BLaER1 (cell line): ENCODE results near the gene LNX2.

ENCODE experiments used
- H3K27ac ChIP-seq: shearing (Covaris generic); formaldehyde crosslinking; 2 replicates; pipeline ENCODE4 v1.8.1; 2022
- H3K27me3 ChIP-seq: shearing (Covaris generic); formaldehyde crosslinking; 2 replicates; pipeline ENCODE4 v1.8.1; 2022
- H3K36me3 ChIP-seq: shearing (Covaris generic); formaldehyde crosslinking; 2 replicates; pipeline ENCODE4 v1.8.1; 2022
- H3K4me1 ChIP-seq: shearing (Covaris generic); formaldehyde crosslinking; 2 replicates; pipeline ENCODE4 v1.8.1; 2022
- H3K4me2 ChIP-seq: shearing (Covaris generic); formaldehyde crosslinking; 2 replicates; pipeline ENCODE4 v1.8.1; 2022
- H3K4me3 ChIP-seq: shearing (Covaris generic); formaldehyde crosslinking; 2 replicates; pipeline ENCODE4 v1.8.1; 2022
- H3K9ac ChIP-seq: shearing (Covaris generic); formaldehyde crosslinking; 2 replicates; pipeline ENCODE4 v1.8.1; 2022
- H3K9me3 ChIP-seq: shearing (Covaris generic); formaldehyde crosslinking; 2 replicates; pipeline ENCODE4 v1.8.1; 2022
- H4K20me1 ChIP-seq: shearing (Covaris generic); formaldehyde crosslinking; 2 replicates; pipeline ENCODE4 v1.8.1; 2022
- Cebpa-rat ChIP-seq: shearing (Covaris generic); IDR thresholded peaks from 2 replicates; pipeline ENCODE4 v1.8.1; 2022

The LNX2 gene

DNA sequence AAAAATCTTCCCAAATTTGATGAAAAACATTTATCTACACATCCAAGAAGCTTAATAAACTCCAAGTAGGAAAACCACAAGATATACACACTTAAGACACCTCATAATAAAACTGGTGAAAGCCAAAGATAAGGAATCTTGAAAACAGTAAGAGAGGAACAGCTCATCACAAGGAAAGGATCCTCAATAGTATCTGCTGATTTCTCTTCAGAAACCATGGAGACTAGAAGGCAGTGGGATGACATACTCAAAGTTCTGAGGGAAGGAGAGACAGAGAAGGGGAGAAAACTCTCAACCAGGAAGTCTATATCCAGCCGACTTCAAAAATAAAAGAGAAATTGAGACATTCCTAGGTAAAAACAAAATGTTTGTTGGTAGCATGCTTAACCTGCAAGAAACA, 45.7 kb downstream of the LNX2 start:
- H3K9ac ChIP-seq = no peak overlapping the region
- H3K27ac ChIP-seq = no peak overlapping the region
- no peaks in the 10 kb centered on the region for H4K20me1 ChIP-seq
- no peak overlapping the region for H3K4me2 ChIP-seq
- peaks cover 15% of the 10 kb centered on the region for H3K36me3 ChIP-seq
- no peak for TF ChIP-seq Cebpa-rat
- no peaks in the 10 kb centered on the region for H3K9me3 ChIP-seq
- no peak overlapping the region for H3K4me3 ChIP-seq
- H3K4me1 ChIP-seq = no peaks in the 10 kb centered on the region
- no peaks in the 10 kb centered on the region for H3K27me3 ChIP-seq

DNA sequence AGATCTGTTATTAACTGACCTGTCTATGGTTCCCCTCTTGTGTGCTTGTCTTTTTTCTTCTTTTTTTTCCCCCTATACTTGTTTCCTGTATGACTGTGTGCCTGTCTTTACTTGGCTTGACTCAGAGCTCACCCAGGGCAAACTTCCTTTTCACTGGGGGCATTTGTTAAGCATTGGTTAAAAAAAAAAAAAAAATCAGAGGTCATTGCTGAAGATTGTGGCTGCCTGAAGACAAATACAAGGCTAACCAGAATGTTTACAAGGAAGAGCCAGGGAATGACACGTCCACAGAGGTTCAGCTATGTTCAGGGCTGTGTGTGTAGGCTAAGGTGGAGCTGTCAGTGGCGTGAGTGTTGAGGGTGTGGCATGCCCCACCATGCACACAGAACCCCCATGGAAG, 47.1 kb downstream of the LNX2 start:
- Histone ChIP-seq H3K9ac (no peak overlapping the region), H3K27ac (no peak overlapping the region), H3K4me2 (no peak overlapping the region), H3K9me3 (no peaks in the 10 kb centered on the region), H3K27me3 (no peaks in the 10 kb centered on the region), H3K4me1 (no peaks in the 10 kb centered on the region), H3K36me3 (peaks cover 23% of the 10 kb centered on the region), H4K20me1 (no peaks in the 10 kb centered on the region), H3K4me3 (no peak overlapping the region)
- no peak for TF ChIP-seq Cebpa-rat

DNA sequence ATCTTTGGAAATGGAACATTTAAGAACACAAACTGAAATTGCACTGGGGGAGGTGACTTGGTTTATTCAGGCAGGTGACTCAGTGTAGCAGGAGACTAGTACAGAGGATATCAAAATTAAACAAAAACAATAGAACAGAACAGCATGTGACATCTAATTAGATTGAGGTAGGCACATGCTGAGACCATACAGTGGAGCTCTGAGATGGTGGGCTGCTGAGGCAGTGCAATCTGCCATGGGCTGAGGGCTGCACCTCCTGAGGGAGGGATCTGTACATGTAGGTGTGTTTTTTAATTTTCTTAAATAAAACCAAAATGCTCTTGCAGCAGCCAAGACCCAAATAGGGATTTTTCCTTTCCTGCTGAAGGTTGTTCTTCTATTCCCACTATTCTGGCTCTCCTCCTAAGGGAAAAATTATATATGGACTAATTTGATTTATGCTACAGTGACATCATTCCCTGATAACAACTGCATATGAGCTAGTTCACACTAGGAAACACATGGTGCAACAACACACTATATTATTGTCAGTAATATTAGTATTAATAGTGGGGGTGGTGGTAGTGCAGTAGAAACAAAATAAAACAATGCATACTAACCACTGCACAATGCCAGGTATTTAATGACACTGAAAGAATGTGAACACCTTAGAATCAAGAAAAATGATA, 48.0 kb downstream of the LNX2 start:
- Histone ChIP-seq H3K36me3 (peaks cover 31% of the 10 kb centered on the region), H3K4me3 (no peak overlapping the region), H3K4me2 (no peak overlapping the region), H3K27me3 (no peaks in the 10 kb centered on the region), H3K9ac (no peak overlapping the region), H3K4me1 (no peaks in the 10 kb centered on the region), H3K27ac (no peak overlapping the region), H4K20me1 (no peaks in the 10 kb centered on the region), H3K9me3 (no peaks in the 10 kb centered on the region)
- no peak for TF ChIP-seq Cebpa-rat

DNA sequence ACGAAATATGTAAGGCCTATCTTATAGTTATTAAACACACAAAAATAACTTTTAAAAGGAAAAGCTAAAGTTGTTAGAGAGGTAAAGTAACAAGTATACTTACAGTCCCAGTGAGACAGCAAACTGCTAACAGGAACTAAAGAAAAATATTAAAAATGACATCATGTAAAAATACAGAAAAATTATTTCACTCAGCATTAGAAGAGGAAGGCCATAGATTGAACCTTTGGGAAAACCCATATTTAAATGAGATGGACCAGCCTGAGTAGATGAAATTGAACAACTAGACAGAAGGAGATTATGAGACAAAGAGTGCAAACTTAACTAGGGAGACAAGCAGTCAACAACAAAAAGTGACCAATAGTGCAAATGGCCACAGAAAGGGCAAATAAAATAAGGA, 49.4 kb downstream of the LNX2 start:
- TF ChIP-seq Cebpa-rat = no peak
- no peak overlapping the region for H3K4me2 ChIP-seq
- no peak overlapping the region for H3K9ac ChIP-seq
- peaks cover 43% of the 10 kb centered on the region for H3K36me3 ChIP-seq
- H3K27ac ChIP-seq = no peak overlapping the region
- H3K4me1 ChIP-seq = no peaks in the 10 kb centered on the region
- no peaks in the 10 kb centered on the region for H4K20me1 ChIP-seq
- H3K9me3 ChIP-seq = no peaks in the 10 kb centered on the region
- no peak overlapping the region for H3K4me3 ChIP-seq
- H3K27me3 ChIP-seq = no peaks in the 10 kb centered on the region

DNA sequence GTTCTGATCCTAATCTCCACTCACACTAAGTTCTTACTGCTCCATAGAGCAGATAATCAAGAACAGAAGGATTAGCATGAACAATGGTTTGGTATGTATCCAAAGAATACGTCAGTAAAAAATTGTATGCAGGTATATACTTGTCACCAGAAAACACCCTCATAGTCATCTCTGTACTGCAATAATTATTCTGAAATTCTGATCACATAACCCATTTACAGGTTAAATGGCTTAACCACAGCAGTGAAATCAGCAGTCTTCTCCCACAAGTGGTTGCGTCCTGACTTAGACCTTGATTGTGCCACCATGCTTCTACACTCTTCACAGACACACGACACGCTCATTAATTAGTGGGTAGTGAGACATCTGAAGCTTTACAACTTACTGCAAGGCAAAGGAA, 50.9 kb downstream of the LNX2 start:
- Histone ChIP-seq H3K4me3 (no peak overlapping the region), H3K27me3 (no peaks in the 10 kb centered on the region), H4K20me1 (no peaks in the 10 kb centered on the region), H3K9me3 (no peaks in the 10 kb centered on the region), H3K36me3 (peaks cover 49% of the 10 kb centered on the region), H3K9ac (no peak overlapping the region), H3K4me1 (no peaks in the 10 kb centered on the region), H3K4me2 (no peak overlapping the region), H3K27ac (no peak overlapping the region)
- no peak for TF ChIP-seq Cebpa-rat

DNA sequence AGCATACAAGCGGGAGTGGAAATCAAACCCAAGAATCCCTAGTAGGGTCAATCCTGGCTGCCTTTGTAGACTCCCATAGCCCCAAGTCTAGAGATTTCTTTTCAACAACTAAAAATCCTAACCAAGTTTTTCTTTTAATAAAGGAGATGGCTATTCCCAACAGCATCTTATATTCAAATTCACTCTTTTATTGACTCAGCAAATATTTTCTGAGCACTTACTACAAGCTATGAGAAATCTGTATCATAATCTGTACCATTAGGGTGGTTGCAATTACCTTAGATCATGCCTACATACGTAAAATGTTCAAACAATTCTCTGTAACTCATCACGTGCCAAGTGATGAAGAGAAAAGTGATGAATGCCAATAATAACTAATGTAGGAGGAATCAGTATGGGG, 54.5 kb downstream of the LNX2 start:
- Histone ChIP-seq H3K9me3 (no peaks in the 10 kb centered on the region), H3K4me2 (no peak overlapping the region), H3K36me3 (peaks cover 64% of the 10 kb centered on the region), H3K4me3 (no peak overlapping the region), H3K27ac (no peak overlapping the region), H4K20me1 (no peaks in the 10 kb centered on the region), H3K9ac (no peak overlapping the region), H3K4me1 (no peaks in the 10 kb centered on the region), H3K27me3 (no peaks in the 10 kb centered on the region)
- no peak for TF ChIP-seq Cebpa-rat

DNA sequence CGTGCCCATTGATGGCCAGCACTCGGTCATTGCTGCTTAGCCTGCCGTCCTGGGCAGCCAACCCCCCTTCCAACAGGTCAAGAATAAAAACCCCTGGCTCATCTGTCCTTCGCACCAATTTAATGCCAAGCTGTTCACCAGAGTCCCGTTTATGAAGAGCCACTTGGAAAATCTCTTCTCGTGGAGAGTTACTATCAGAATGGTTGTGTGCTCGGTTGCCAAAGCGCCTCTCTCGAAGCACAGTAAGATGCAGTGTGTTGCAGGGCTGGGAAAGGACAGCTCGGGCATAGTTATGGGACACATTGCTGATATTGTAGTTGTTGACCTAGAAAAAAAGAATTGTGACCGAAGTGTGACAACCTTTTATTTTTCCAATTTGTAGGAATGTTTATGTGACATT, 57.9 kb downstream of the LNX2 start:
- H3K27me3 ChIP-seq = no peaks in the 10 kb centered on the region
- no peak overlapping the region for H3K4me3 ChIP-seq
- H3K9me3 ChIP-seq = no peaks in the 10 kb centered on the region
- H3K36me3 ChIP-seq = peaks cover 49% of the 10 kb centered on the region
- H3K27ac ChIP-seq = no peak overlapping the region
- no peak for TF ChIP-seq Cebpa-rat
- H4K20me1 ChIP-seq = no peaks in the 10 kb centered on the region
- no peak overlapping the region for H3K9ac ChIP-seq
- H3K4me2 ChIP-seq = no peak overlapping the region
- H3K4me1 ChIP-seq = no peaks in the 10 kb centered on the region

DNA sequence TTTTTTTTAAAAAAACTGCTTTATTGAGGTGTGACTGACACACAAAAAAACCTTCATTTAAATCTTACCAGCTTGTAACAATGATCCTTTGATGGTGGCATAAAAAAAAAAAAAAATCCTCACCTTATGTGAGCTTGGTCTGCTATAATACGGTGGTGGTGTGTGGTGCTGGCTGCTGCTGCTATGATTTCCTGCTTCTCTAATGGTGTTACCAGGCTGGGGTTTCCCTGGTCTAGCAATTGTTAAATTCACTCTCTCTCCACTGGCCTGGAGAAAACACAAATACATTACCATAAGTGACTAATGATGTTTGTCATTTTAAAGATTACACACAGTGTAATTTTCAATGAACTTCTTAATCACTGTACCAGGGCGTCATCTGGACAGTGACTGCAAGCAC, 60.6 kb downstream of the LNX2 start:
- H3K4me3 ChIP-seq = no peak overlapping the region
- no peaks in the 10 kb centered on the region for H3K9me3 ChIP-seq
- no peak for TF ChIP-seq Cebpa-rat
- peaks cover 41% of the 10 kb centered on the region for H3K36me3 ChIP-seq
- H3K27ac ChIP-seq = no peak overlapping the region
- no peak overlapping the region for H3K4me2 ChIP-seq
- H4K20me1 ChIP-seq = no peaks in the 10 kb centered on the region
- H3K9ac ChIP-seq = no peak overlapping the region
- H3K27me3 ChIP-seq = no peaks in the 10 kb centered on the region
- H3K4me1 ChIP-seq = no peaks in the 10 kb centered on the region

DNA sequence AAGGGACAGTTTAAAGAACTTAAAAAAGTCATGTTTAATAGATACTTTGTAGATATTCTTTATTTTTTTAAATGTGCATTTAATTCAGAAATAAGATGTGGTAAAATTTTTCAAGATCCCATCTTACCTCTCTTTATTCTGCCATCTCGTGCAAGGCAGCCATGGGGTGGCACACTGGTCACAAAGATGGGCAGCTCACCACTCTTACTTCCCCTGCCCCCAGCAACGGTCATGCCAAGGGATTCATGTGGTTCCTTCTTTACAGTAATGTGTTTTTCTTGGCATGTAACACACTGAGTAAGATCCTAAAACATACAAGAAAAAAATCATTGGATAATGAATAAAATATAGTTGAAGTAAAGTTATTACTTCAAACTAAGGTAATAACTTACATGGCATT, 64.2 kb downstream of the LNX2 start:
- Histone ChIP-seq H4K20me1 (no peaks in the 10 kb centered on the region), H3K4me1 (no peaks in the 10 kb centered on the region), H3K27ac (no peak overlapping the region), H3K9ac (no peak overlapping the region), H3K4me2 (no peak overlapping the region), H3K4me3 (no peak overlapping the region), H3K9me3 (no peaks in the 10 kb centered on the region), H3K27me3 (no peaks in the 10 kb centered on the region), H3K36me3 (peaks cover 51% of the 10 kb centered on the region)
- no peak for TF ChIP-seq Cebpa-rat

DNA sequence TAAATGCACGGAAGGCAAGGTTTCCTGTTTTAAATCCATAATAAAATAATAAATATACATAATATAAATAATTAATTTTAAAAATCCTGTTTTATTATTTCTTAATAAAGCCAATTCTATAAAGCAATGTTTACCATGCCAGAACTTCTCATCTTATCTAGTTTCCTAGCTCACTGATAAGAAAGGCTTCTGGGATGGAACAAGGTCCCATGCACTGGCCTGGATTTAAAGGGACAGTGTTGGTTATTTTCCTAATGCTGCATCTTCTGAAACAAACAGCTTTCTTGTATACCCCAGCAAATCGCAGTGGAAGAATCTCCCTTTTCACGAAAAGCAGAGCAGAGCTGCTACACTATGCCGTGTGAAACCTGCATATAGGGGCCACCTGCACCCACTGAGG, 68.8 kb downstream of the LNX2 start:
- H3K27ac ChIP-seq = no peak overlapping the region

DNA sequence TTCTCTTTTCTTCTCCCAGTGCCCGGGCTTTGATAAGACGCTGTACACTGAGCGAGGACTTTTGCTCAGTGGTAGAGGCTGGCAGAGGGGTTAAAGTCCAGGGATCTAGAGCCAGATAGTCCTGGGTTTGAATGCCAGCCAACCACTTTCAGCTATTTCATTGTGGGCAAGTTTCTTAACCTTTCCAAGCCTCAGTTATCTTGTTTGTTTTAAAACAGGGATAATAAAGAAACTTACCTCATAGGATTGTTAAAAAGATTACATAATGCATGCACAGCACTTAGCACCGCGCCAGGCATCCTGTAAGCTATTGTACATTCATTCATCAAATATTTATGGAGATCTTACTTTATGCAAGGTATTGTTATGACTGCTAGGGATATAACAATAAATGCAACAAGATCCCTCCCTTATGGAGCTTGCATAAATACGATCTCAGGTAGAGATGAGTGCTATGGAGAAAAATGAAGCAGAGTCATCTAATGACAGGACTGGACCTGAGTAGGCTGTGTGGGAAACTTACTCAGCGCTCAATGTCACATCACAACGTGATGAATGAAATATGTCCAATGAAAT, 70.8 kb downstream of the LNX2 start:
- Histone ChIP-seq H3K27ac (no peak overlapping the region), H3K4me1 (no peaks in the 10 kb centered on the region), H3K9ac (no peak overlapping the region), H3K9me3 (no peaks in the 10 kb centered on the region), H3K4me3 (no peak overlapping the region), H3K27me3 (no peaks in the 10 kb centered on the region), H3K36me3 (peaks cover 68% of the 10 kb centered on the region), H4K20me1 (no peaks in the 10 kb centered on the region), H3K4me2 (no peak overlapping the region)
- no peak for TF ChIP-seq Cebpa-rat

More for the DNA sequence above, 68.8 kb downstream of the LNX2 start:
- Histone ChIP-seq H3K9me3 (no peaks in the 10 kb centered on the region), H3K4me1 (no peaks in the 10 kb centered on the region), H3K27me3 (no peaks in the 10 kb centered on the region), H3K4me2 (no peak overlapping the region), H4K20me1 (no peaks in the 10 kb centered on the region), H3K36me3 (peaks cover 79% of the 10 kb centered on the region), H3K4me3 (no peak overlapping the region), H3K9ac (no peak overlapping the region)
- TF ChIP-seq Cebpa-rat = no peak
